HepG2 (cell line): ENCODE measurements around the gene PRKCG. TPM values are rescaled to one million over a fixed set of nuclear protein-coding genes. Genes with fewer than 3 reads are reported as not detected.

ENCODE experiments used
- GLI4 ChIP-seq: sonication (generic); formaldehyde crosslinking; IDR thresholded peaks from 2 replicates; pipeline ENCODE4 v1.5.1; 2020; ENCODE audit warnings: missing genetic modification reagents, mild to moderate bottlenecking, moderate library complexity, borderline replicate concordance
- GMEB2 ChIP-seq: IDR thresholded peaks from 2 replicates; pipeline ENCODE4 v1.6.1; 2016; ENCODE audit warnings: missing biosample characterization, missing genetic modification reagents, low read depth
- HNRNPK ChIP-seq: fragments of 200-400 bp; formaldehyde crosslinking; IDR thresholded peaks from 2 replicates; pipeline ENCODE4 v1.6.1; 2018; ENCODE audit warnings: low read length, low read depth, moderate library complexity, mild to moderate bottlenecking; ENCODE audit not compliant: poor library complexity, severe bottlenecking
- HOXD1 ChIP-seq: sonication (generic); formaldehyde crosslinking; IDR thresholded peaks from 2 replicates; pipeline ENCODE4 v1.5.0; 2020; ENCODE audit warnings: missing genetic modification reagents
- JUND ChIP-seq: sonication (generic); formaldehyde crosslinking; IDR thresholded peaks from 2 replicates; pipeline ENCODE4 v1.8.0; 2022; ENCODE audit warnings: mild to moderate bottlenecking, missing genetic modification reagents
- KLF16 ChIP-seq, 2 experiments: sonication (generic) in 1 of 2; formaldehyde crosslinking in 1 of 2; IDR thresholded peaks; 2 replicates each; pipeline versions ENCODE4 v1.6.1 to v1.8.0; 2016 to 2023; ENCODE audit warnings: missing genetic modification reagents in 2 of 2, missing compliant biosample characterization in 1 of 2
- MTERF4 ChIP-seq: sonication (generic); formaldehyde crosslinking; IDR thresholded peaks from 2 replicates; pipeline ENCODE4 v1.8.0; 2023; ENCODE audit warnings: mild to moderate bottlenecking, missing genetic modification reagents
- SNAI1 ChIP-seq: sonication (generic); formaldehyde crosslinking; IDR thresholded peaks from 2 replicates; pipeline ENCODE4 v1.5.0; 2020; ENCODE audit warnings: mild to moderate bottlenecking, missing genetic modification reagents, borderline replicate concordance
- TFE3 ChIP-seq: IDR thresholded peaks from 2 replicates; pipeline ENCODE4 v1.6.1; 2016
- THYN1 ChIP-seq: sonication (generic); formaldehyde crosslinking; IDR thresholded peaks from 2 replicates; pipeline ENCODE4 v1.8.1; 2023; ENCODE audit warnings: low read depth, mild to moderate bottlenecking, moderate library complexity, missing genetic modification reagents, borderline replicate concordance
- ZBTB42 ChIP-seq: sonication (generic); formaldehyde crosslinking; IDR thresholded peaks from 2 replicates; pipeline ENCODE4 v1.5.0; 2020; ENCODE audit warnings: mild to moderate bottlenecking, missing genetic modification reagents
- ZBTB44 ChIP-seq: sonication (generic); formaldehyde crosslinking; IDR thresholded peaks from 2 replicates; pipeline ENCODE4 v1.4.0; 2020; ENCODE audit warnings: missing genetic modification reagents
- ZFP37 ChIP-seq: sonication (generic); formaldehyde crosslinking; IDR thresholded peaks from 2 replicates; pipeline ENCODE4 v1.4.0; 2020; ENCODE audit warnings: missing genetic modification reagents, borderline replicate concordance
- ZNF24 ChIP-seq: fragments of 450-650 bp; IDR thresholded peaks from 2 replicates; pipeline ENCODE4 v1.6.1; 2017; ENCODE audit warnings: antibody characterized with exemption, mild to moderate bottlenecking
- ZNF256 ChIP-seq: sonication (generic); formaldehyde crosslinking; conservative IDR thresholded peaks from 2 replicates; pipeline ENCODE4 v1.4.0; 2020; ENCODE audit warnings: missing genetic modification reagents
- ZNF34 ChIP-seq: sonication (generic); formaldehyde crosslinking; IDR thresholded peaks from 2 replicates; pipeline ENCODE4 v1.4.0; 2020; ENCODE audit warnings: mild to moderate bottlenecking, missing genetic modification reagents, borderline replicate concordance
- ZNF619 ChIP-seq: sonication (generic); formaldehyde crosslinking; IDR thresholded peaks from 2 replicates; pipeline ENCODE4 v1.4.0; 2020; ENCODE audit warnings: mild to moderate bottlenecking, missing genetic modification reagents
- ZSCAN12 ChIP-seq: sonication (generic); formaldehyde crosslinking; IDR thresholded peaks from 2 replicates; pipeline ENCODE4 v1.9.0; 2021; ENCODE audit warnings: mild to moderate bottlenecking, missing genetic modification reagents
- polyA plus RNA-seq, 8 experiments: library from polyadenylated mRNA; depleted of rRNA in 3 of 8; stranded (reverse) in 7 of 8; unstranded in 1 of 8; fragments of >200 nt; fragmentation: Illumina TruSeq in 4 of 8; extraction: Trizol in 4 of 8; gene quantifications; 2 replicates each; pipeline versions ENCODE4 v1.2.1 to v1.2.3, GENCODE V29; 2011 to 2016; ENCODE audit warnings: low read depth in 4 of 8, missing spikeins in 1 of 8, mixed read lengths in 1 of 8; ENCODE audit not compliant: insufficient read depth in 1 of 8
- total RNA-seq, 5 experiments: library from RNA; depleted of rRNA; stranded (reverse); fragments of >200 nt; fragmentation: Illumina TruSeq; extraction: Trizol; gene quantifications; 2 replicates each; pipeline ENCODE4 v1.2.3, GENCODE V29; 2016; ENCODE audit warnings: low read depth in 1 of 5
- TF ChIP-seq, protein P1 (sequence below): sonication (generic); formaldehyde crosslinking; IDR thresholded peaks from 2 replicates; pipeline ENCODE4 v1.4.0; 2020; ENCODE audit warnings: missing genetic modification reagents, mild to moderate bottlenecking, borderline replicate concordance

PRKCG gene
- total and polyA plus RNA-seq, 2 of the 13 experiments (the other 11 are each of a cell fraction or from before 2014, with no cell fraction given) = 0.02 to 0.03 TPM

- TF ChIP-seq, protein P1, sequence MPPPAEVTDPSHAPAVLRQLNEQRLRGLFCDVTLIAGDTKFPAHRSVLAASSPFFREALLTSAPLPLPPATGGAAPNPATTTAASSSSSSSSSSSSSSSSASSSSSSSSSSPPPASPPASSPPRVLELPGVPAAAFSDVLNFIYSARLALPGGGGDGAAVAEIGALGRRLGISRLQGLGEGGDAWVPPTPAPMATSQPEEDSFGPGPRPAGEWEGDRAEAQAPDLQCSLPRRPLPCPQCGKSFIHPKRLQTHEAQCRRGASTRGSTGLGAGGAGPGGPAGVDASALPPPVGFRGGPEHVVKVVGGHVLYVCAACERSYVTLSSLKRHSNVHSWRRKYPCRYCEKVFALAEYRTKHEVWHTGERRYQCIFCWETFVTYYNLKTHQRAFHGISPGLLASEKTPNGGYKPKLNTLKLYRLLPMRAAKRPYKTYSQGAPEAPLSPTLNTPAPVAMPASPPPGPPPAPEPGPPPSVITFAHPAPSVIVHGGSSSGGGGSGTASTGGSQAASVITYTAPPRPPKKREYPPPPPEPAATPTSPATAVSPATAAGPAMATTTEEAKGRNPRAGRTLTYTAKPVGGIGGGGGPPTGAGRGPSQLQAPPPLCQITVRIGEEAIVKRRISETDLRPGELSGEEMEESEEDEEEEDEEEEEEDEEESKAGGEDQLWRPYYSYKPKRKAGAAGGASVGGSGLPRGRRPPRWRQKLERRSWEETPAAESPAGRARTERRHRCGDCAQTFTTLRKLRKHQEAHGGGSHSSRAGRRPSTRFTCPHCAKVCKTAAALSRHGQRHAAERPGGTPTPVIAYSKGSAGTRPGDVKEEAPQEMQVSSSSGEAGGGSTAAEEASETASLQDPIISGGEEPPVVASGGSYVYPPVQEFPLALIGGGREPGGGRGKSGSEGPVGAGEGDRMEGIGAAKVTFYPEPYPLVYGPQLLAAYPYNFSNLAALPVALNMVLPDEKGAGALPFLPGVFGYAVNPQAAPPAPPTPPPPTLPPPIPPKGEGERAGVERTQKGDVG (CRISPR knock-in tag) = no peak
- TF ChIP-seq JUND (CRISPR knock-in tag) = no peak
- TF ChIP-seq MTERF4 = peak; percentile 54; the same call in 1 of the 2 replicates
- TF ChIP-seq ZFP37 (CRISPR knock-in tag) = no peak
- peak; percentile 51; the same call in 1 of the 2 replicates for TF ChIP-seq HOXD1 (CRISPR knock-in tag)
- TF ChIP-seq HNRNPK = peak; percentile 66
- TF ChIP-seq ZNF34 (CRISPR knock-in tag) = no peak
- TF ChIP-seq ZSCAN12 = 0 out of 2 replicates have a peak, but pooled peaks have one; percentile 61
- no peak for TF ChIP-seq ZBTB42 (CRISPR knock-in tag)
- TF ChIP-seq SNAI1 (CRISPR knock-in tag) = no peak
- peak; percentile 36; the same call in 1 of the 2 replicates for TF ChIP-seq TFE3
- no peak for TF ChIP-seq ZBTB44
- TF ChIP-seq ZNF256 (CRISPR knock-in tag) = peak; percentile 49; the same call in 1 of the 2 replicates
- TF ChIP-seq GLI4 (CRISPR knock-in tag) = 0 out of 2 replicates have a peak, but pooled peaks have one; percentile 20
- TF ChIP-seq ZNF24 = no peak
- TF ChIP-seq KLF16 (CRISPR knock-in tag; IDR thresholded peaks at IDR 0.05) = no peak; a peak in 1 of 4 replicates
- TF ChIP-seq GMEB2 (CRISPR knock-in tag) = no peak
- 0 out of 2 replicates have a peak, but pooled peaks have one; percentile 43 for TF ChIP-seq THYN1 (CRISPR knock-in tag)
- TF ChIP-seq ZNF619 = no peak
These were observed 12.8 kb upstream of the PRKCG start (continued) for GRCh38 chr19:53868892-53869804.
